Measurements from ENCODE around the gene SPAAR.

The SPAAR gene

GRCh38 chr9:35951736-35952135 lies 42.4 kb downstream of the SPAAR start:
- DNase-seq, result no peak

- DNase-seq, result no peak
Measured at GRCh38 chr9:35952526-35953191, 43.4 kb downstream of the SPAAR start.

- DNase-seq, result no peak
Measured at GRCh38 chr9:35954942-35955546, 45.8 kb downstream of the SPAAR start.

GRCh38 chr9:35956651-35957050 lies 47.4 kb downstream of the SPAAR start:
- DNase-seq, result no peak

GRCh38 chr9:35958104-35958837 lies 49.0 kb downstream of the SPAAR start, which contains the start of gene OR2S2:
Gene OR2S2, minus strand, starts transcription at chr9:35958154. Its CDS starts 56 bp downstream, at chr9:35958098.
- DNase-seq, result no peak

- no peak for DNase-seq
Measured at GRCh38 chr9:35960039-35960655, 50.9 kb downstream of the SPAAR start.
